ENCODE data around the gene OR11H7.
"Not testable (repeated sequence)": the region's sequence is repeated elsewhere in the genome, so short reads cannot be mapped to it uniquely, and the experiment has no call there.

OR11H7 gene

DNA sequence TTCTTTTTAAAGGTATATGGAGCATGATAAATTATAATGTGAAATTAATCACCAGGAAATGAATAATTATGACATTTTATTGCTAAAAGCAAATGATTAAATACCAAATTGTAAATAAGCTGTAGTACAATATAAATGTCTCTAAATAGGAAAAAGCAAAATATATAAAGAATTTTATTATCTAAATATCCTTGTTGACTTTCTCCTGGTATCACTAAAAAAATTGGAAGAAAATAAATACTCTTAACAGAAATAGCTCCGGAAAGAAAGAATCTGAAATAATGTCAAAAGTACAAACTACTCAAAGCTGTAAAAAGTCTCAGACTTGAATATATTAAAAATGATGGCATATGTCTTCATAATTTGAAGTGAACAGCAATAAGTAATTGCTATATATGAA, at the start of gene OR11H7:
TSS of gene OR11H7 (plus strand) at position 301 of the 400 bp plus-strand sequence.
- no peak for DNase-seq

DNA sequence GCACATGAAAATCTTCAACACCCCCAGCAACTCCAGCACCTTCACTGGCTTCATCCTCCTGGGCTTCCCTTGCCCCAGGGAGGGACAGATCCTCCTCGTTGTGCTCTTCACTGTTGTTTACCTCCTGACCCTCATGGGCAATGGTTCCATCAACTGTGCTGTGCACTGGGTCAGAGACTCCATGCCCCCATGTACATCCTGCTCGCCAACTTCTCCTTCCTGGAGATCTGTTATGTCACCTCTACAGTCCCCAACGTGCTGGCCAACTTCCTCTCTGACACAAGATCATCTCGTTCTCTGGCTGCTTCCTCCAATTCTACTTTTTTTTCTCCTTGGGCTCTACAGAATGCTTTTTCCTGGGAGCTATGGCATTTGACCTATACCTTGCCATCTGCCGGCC, 49.6 kb upstream of the OR11H7 start:
- DNase-seq = no peak

DNA sequence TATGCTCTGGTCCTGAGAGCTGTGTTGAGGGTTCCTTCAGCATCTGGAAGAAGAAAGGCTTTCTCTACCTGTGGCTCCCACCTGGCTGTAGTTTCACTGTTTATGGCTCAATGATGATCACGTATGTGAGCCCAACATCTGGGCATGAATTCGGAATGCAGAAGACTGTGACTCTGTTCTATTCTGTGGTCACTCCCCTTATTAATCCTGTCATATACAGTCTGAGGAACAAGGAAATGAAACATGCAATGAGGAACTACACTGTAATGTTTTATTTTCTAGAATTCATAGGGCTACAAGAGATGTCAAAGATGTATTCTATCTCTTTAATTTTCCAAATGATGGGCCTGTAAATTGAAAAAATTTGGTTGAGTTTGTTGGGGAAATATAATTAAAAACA, 48.9 kb upstream of the OR11H7 start:
- no peak for DNase-seq

DNA sequence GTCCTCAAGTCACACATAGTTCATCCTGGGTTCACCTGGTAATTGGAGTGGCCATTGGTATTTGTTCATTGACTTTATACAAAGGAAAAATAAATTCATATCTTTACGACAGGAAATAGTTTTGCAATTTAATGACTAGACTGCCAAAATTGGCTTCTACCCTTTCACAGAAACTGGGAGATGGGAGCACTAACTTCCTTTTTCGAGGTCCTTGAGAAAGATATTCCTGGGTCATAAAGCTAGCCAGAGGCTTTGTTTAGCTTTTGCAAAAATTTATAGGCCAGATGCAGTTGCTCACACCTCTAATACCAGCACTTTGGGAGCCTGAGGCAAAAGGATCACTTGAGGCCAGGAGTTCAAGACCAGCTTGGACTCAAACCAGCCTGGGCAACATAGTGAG, 48.3 kb upstream of the OR11H7 start:
- no peak for DNase-seq

DNA sequence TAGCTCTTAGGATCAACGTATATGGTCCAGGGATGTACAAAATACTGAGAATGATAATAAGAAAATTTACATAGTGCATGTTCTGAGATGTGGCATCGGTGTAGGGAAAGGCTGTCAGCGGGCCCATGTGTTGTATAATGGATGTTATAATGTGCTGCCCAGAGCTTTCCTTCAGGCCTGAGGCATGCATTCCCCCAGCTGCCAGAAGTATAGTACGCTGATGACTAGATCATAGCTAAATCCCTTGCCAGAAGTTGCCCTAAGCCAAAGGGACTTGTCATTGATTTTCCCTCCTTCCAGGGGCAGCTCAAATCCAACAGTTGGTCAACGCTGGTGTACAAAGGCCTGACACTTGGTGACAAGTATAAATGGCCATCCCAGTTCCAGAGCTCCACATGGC, 44.6 kb upstream of the OR11H7 start:
- no peak for DNase-seq

DNA sequence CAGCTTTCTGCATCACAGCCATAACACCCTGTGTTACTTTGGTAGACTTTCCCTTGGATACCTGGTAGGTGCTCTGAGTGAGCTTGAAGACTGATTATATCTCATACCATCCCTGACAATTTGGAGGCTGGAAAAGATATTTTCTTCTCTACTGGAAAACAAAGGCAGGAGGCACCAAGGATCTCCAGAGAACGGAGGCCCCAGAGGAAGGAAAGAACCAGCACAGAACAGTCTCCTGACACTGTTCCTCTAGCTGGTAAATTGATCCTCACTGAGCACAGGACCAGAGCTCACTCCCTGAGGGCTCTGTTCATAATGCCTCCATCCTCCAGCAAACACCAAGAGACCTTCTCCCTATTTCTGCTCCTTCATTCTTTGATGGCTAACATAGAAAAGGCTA, 38.2 kb upstream of the OR11H7 start, which contains the start of gene OR11G2:
TSS of gene OR11G2 (plus strand) at position 301 of the 400 bp plus-strand sequence. CDS start 6,542 bp downstream, outside the sequence.
- no peak for DNase-seq

DNA sequence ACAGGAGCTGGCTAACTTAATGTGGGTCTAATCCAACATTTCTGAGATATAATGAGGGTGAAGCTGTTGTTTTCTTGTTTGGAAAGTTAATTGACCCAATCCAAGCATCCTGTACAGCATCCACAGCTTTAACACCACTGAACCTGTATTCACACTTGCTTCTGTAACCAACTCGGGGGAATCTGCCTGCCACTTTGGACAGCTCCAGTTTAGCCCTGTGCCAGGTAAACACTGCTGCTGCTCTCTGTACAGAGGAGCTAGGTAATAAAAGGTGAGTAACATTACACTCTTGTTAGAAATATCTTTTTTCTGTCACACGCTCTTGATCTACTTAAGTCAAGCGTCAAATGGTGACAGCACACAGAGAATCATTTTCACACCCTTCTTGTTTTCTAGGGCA, 37.4 kb upstream of the OR11H7 start:
- no peak for DNase-seq

DNA sequence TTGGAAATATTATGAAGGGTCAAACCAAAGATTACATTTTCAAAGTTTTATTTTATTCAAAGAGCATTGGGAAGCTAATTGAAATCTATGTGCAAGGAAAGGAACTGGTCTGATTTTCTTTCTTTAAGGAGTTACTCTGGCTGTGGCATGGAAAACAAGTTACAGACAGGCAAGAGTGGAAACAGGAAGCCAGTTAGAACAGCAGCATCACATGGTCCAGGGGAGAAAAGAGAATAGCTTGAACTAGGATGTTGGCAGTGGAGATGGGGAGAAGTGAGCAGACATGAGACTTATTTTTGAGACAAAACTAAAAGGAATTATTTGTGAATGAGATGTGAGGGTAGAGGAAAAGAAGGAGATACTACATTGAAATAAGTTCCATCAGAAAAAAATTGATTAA, 34.7 kb upstream of the OR11H7 start:
- DNase-seq = no peak

DNA sequence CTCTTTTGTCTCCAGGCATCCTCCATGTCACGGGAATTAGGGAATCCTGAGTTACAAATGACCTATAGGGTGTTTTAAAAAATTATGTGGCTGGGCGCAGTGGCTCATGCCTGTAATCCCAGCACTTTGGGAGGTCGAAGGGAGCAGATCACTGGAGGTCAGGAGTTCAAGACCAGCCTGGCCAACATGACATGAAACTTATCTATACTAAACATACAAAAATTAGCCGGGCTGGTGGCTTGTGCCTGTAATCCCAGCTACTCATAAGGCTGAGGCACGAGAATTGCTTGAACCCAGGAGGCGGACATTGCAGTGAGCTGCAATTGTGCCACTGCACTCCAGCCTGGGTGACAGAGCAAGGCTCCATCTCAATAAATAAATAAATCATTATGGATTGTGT, 33.6 kb upstream of the OR11H7 start:
- not testable (repeated sequence) for DNase-seq

DNA sequence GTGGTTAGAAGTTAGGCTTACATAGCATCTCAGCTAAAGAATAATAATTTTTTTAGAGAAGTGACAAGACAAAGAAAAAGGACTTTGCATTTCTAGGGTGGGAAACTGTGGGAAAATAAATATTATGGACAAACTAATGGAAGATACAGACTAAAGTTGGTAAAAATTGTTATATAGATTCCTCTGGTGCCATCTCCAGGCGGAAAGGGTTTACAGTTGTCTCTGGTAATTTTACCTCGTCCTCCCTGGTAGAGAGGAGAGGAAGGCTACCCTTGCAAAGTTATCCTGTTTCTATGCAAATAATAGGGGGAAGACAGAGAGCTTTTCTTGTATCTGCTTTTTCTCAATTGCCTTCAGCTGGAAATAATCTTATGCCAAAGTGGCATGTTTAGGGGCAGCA, 32.9 kb upstream of the OR11H7 start:
- no peak for DNase-seq

DNA sequence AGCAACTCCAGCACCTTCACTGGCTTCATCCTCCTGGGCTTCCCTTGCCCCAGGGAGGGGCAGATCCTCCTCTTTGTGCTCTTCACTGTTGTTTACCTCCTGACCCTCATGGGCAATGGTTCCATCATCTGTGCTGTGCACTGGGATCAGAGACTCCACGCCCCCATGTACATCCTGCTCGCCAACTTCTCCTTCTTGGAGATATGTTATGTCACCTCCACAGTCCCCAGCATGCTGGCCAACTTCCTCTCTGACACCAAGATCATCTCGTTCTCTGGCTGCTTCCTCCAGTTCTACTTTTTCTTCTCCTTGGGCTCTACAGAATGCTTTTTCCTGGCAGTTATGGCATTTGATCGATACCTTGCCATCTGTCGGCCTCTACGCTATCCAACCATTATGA, 31.3 kb upstream of the OR11H7 start:
- no peak for DNase-seq

DNA sequence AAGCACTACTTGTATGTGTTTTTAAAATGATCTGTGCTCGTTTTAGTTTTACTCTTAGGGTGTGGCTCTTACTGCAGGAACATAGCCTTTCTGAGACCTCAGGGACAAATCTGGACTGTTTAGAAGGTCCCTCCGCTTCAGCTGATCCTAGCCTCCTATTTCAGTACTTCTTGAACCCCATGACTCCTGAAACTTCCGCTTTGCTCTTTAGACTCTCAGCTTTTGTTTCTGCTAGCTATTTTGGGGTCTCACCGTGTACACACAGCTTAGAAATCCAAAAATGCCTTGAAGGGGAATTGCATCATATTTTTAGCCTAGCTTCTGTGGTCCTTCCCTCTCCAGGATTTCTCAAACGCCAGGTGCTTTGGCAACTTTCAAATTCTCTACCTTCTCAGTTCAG, 29.8 kb upstream of the OR11H7 start:
- DNase-seq = no peak

DNA sequence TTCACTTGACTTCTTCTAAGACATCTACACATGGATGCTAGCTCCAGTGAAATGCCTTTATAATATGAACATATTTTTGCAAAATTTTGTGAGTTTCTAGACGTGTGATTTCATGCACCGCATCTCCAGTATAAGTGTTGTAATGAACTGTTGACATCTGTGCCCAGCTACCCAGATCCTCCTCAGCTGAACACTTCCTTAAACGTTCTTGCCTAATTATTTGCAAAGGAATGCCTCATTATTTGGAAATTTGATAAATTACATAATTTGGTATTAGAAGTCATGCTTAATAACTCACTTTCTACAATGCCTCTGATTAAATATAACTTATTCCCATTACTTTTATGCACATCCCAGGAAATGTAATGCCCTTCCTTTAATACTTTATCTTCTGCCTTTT, 24.1 kb upstream of the OR11H7 start:
- no peak for DNase-seq

DNA sequence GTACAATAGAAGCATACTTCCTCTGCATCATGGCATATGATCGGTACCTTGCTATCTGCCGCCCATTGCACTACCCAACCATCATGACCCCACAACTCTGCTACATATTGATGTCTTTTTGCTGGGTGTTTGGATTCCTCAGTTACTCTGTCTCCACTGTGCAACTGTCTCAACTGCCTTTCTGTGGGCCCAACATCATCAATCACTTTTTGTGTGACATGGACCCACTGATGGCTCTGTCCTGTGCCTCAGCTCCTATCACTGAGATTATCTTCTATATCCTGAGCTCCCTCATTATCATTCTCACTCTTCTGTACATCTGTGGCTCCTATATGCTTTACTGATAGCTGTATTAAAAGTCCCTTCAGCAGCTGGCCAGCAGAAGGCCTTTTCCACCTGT, 19.2 kb upstream of the OR11H7 start:
- no peak for DNase-seq

DNA sequence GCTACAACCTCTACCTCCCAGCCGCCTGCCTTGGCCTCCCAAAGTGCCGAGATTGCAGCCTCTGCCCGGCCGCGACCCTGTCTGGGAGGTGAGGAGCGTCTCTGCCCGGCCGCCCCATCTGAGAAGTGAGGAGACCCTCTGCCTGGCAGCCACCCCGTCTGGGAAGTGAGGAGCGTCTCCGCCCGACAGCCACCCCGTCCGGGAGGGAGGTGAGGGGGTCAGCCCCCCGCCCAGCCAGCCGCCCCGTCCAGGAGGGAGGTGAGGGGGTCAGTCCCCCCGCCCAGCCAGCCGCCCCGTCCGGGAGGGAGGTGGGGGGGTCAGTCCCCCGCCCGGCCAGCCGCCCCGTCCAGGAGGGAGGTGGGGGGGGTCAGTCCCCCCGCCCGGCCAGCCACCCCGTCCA, 16.4 kb upstream of the OR11H7 start:
- not testable (repeated sequence) for DNase-seq

DNA sequence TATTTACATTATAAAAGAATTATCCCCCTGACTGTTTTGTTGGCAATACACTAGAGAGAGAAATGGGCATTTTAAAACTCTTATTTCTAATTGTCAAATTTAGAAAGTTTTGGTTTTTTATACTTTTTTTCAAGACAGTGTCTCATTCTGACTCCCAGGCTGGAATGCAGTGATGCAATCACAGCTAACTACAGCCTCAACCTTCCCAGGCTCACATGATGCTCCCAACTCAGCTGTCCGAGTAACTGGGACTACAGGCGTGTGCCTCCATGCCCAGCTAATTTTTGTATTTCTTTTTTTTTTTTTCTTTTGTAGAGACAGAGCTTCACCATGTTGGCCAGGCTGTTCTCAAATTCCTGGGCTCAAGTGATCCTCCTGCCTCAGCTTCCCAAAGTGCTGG, 13.6 kb upstream of the OR11H7 start:
- DNase-seq = no peak

DNA sequence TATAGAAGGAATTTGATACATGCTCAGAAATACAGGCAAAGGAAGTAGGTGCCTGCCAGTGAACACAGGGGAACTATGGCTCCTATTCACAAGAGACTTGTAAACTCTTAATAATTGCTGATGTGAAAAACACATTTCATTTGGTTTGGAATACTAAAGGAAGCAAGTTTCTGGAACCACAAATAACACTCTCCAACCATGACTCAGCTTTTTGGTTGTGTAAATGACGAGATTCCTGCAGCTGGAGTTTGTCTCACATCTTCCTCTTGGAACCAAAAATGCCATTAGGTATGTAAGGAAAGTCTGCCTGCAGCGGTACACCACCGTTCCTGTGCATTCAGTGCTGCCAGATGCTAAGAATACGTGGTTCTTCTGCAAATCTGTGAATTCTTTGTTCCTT, 9.7 kb upstream of the OR11H7 start:
- no peak for DNase-seq

DNA sequence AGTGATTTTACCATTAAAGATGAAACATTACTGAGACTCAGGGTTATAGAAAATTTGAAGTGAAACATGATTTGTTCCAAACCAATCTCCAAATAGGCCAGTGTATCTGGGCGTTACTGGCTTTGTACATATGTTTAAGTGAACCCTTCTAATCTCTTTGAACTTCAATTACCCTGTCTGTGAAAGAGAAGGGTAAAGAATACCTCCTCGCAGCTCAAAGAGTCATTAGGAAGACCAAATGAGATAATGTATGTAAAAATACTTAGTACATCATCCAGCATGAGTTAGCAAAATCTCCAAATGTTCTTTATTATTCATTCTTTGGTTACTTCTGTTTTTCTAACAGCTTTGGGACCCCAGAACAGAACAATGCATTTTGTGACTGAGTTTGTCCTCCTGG, 5.4 kb upstream of the OR11H7 start, which contains the start of gene OR11H6:
TSS of gene OR11H6 (plus strand) at position 301 of the 400 bp plus-strand sequence. CDS start at position 301, 0 bp downstream.
- no peak for DNase-seq

DNA sequence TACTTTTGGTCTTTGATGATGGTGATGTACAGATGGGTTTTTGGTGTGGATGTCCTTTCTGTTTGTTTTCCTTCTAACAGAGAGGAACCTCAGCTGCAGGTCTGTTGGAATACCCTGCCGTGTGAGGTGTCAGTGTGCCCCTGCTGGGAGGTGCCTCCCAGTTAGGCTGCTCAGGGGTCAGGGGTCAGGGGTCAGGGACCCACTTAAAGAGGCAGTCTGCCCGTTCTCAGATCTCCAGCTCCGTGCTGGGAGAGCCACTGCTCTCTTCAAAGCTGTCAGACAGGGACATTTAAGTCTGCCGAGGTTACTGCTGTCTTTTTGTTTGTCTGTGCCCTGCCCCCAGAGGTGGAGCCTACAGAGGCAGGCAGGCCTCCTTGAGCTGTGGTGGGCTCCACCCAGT, 6.6 kb downstream of the OR11H7 start:
- DNase-seq = not testable (repeated sequence)

DNA sequence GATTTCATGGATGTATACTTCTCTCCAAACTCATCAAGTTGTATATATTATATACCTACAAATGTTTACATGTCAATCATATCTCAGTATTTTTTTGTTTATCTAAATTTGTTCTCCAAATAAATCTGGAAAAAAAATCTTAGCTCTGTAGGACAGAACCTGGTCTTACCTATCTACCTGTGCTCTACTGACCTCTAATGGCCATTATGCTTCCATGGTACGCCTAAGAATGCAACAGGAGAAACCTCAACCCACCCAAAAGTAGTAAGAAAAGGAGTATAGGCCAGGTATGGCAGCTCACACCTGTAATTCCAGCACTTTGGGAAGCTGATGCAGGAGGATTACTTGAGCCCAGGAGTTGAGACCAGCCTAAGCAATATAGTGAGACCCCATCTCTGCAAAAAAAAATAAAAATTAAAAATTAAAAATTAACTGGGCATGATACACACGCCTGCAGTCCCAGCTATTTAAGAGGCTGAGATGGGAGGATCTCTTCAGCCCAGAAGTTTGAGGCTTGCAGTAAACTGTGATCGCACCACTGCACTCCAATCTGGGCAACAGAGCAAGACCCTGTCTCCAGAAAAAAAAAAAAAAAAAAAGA, 19.0 kb downstream of the OR11H7 start:
- no peak for DNase-seq

DNA sequence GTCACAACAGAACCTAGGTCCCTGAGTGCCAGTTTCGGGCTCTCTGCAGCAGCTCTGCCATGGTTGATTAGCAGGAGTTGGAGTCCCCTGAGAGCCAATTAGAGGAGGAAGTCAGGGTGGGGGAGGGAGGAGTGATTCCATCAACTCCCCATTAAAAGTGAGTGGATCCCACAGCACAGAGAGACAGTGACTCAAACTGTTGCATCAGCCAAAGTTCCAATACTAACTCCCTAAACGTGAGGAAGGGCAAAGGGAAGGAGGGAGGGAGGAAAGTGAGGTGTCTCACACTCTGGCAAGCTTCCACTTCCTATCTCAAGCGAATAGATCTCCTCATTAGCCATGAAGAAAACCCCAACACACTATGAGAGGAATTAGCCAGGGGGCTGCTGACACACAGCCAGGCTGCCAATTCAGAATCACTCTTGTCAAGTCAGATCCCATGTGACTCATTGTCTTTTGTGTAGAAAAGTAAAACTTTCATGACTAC, 33.9 kb downstream of the OR11H7 start:
- DNase-seq = no peak

DNA sequence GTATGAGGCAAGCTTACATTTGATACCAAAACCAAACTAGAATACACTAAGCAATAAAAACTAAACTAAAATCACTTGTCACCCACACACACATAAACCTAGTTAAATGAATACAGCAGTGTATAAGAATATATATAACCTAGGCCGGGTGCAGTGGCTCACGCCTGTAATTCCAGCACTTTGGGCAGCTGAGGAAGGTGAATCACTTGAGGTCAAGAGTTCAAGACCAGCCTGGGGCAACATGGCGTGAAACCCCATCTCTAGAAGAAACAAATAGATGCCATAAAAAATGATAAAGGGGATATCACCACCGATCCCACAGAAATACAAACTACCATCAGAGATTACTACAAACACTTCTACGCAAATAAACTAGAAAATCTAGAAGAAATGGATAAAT, 35.6 kb downstream of the OR11H7 start:
- not testable (repeated sequence) for DNase-seq

DNA sequence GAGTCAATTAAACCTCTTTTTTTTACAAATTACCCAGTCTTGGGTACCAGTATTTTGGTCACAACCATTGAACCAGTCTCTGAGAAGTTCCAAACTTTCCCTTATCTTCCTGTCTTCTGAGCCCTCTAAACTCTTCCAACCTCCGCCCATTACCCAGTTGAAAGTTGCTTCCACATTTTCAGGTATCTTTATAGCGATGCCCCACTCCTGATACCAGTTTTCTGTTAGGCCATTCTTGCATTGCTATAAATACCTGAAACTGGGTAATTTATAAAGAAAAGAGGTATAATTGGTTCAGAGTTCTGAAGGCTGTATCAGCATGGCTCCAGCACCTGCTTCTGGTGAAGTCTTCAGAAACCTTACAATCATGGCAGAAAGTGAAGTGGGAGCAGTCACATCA, 45.3 kb downstream of the OR11H7 start:
- DNase-seq = no peak

DNA sequence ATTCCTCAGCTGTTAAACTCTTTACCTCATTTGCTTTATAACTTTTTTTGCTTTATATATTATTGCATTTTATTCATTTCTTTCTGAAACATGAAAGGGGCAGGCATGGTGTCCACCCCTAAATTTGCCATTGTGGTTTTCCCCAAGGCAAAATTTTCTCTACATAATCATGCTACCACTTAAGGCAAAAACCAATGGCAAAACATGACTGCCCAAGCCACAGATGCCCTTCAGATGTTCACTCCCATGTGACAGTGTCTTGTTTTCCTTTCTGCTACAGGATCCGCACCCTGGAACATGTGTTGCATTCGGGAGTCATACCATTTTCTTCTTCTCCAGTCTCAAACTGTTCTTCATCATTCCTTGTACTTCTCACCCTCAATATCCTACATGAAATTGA, 48.6 kb downstream of the OR11H7 start:
- no peak for DNase-seq

DNA sequence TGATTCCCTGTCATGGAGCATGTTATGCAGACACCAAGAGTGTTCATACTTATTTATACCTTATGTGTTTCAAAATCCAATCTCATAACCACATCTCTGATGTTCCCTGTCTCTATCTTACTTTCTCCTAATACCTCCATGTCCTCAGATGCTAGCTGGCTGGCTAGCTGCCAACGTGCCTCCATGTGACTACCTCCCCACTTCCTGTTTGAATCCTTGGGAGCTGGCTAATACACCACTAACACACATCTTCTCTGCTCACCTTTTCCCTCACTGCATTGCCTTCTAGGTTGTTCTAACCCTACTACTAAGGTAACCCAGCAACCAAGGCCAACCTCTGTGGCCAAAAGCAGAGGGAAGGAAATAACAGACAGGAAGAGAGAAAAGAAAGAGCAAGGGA, 49.6 kb downstream of the OR11H7 start:
- DNase-seq = peak in 1 of 2 experiments; percentile 13
